ENCODE results near the gene PELO.

Gene PELO

DNA sequence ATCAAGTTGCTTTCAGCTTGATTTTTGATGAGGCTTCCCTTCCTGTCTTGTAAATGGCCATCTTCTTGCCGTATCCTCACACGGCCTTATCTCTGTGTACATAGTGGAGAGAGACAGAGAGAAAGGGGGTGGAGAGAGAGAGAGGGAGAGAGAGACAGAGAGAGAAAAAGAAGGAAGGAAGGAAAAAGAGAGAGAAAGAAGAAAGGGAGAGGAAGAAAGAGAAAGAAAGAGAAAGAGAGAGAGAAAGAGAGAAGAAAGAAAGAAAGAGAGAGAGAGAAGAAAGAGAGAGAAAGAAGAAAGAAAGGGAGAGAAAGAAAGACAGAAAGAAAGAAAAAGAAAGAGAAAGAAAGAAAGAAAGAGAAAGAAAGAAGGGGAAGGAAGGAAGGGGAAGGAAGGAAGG is 46.6 kb downstream of the PELO start:
- no peak for DNase-seq

DNA sequence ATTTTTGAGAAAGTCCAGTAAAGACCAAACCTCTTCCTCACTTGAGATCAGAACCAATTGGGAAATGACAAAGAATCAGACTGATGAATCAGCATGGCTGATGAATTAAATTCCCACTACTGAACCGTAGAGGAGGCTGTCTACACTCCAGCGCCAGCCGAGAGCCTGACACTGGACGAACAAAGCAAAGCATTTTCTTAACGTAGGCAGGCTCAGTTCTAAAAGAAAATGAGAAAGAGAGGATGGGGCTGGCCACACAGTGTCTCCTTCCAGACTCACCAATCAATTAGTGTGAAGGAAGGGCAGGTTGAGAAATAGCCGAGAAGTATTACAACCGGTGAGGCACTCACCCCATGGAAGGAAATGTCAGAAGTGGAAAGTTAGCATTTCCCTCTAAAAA is 49.4 kb downstream of the PELO start:
- no peak for DNase-seq
